Breast epithelium (tissue), 3 donors: Measurements from ENCODE around the gene PIGM.

Experiments used
- POLR2A ChIP-seq: fragments of 450-650 bp; IDR thresholded peaks from one replicate; pipeline ENCODE4 v1.6.1; 2016; ENCODE audit warnings: antibody characterized with exemption, mild to moderate bottlenecking, moderate library complexity
- TF ChIP-seq, protein P1 (sequence below), 3 donors: fragments of 450-650 bp; IDR thresholded peaks; one replicate each; pipeline ENCODE4 v1.5.1; 2016 to 2017; ENCODE audit warnings: antibody characterized with exemption in 3 of 3, mild to moderate bottlenecking in 3 of 3, moderate library complexity in 3 of 3

GRCh38 chr1:160076295-160076694 is 44.5 kb upstream of the PIGM start:
- TF ChIP-seq, protein P1, sequence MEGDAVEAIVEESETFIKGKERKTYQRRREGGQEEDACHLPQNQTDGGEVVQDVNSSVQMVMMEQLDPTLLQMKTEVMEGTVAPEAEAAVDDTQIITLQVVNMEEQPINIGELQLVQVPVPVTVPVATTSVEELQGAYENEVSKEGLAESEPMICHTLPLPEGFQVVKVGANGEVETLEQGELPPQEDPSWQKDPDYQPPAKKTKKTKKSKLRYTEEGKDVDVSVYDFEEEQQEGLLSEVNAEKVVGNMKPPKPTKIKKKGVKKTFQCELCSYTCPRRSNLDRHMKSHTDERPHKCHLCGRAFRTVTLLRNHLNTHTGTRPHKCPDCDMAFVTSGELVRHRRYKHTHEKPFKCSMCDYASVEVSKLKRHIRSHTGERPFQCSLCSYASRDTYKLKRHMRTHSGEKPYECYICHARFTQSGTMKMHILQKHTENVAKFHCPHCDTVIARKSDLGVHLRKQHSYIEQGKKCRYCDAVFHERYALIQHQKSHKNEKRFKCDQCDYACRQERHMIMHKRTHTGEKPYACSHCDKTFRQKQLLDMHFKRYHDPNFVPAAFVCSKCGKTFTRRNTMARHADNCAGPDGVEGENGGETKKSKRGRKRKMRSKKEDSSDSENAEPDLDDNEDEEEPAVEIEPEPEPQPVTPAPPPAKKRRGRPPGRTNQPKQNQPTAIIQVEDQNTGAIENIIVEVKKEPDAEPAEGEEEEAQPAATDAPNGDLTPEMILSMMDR (IDR thresholded peaks at IDR 0.05) = no peak
- no peak for TF ChIP-seq POLR2A
